T-helper 1 cell treated with Interleukin-12 subunit alpha and Interleukin-12 subunit beta and Interleukin-4 antibody, amounts not matched to agents 30 μg/mL and 1 μg/mL, for 36 hours (primary cell): ENCODE results near the gene BBS1.
A peak's percentile ranks its signal among the peaks of the same experiment; 100 is the strongest.

Source experiments
- H3K27ac Mint-ChIP-seq: one replicate; pipeline ENCODE4 v1.8.0; 2021; ENCODE audit warnings: mild to moderate bottlenecking, mixed read lengths
- H3K27me3 Mint-ChIP-seq: one replicate; pipeline ENCODE4 v1.8.0; 2021; ENCODE audit warnings: low read depth, mixed read lengths
- H3K36me3 Mint-ChIP-seq: one replicate; pipeline ENCODE4 v1.8.0; 2021; ENCODE audit warnings: low read depth, mixed read lengths
- H3K4me1 Mint-ChIP-seq: one replicate; pipeline ENCODE4 v1.8.0; 2021; ENCODE audit warnings: low read depth, mixed read lengths
- H3K4me3 Mint-ChIP-seq: one replicate; pipeline ENCODE4 v1.8.0; 2021; ENCODE audit warnings: mild to moderate bottlenecking, moderate library complexity, mixed read lengths
- H3K9me3 Mint-ChIP-seq: one replicate; pipeline ENCODE4 v1.8.0; 2021; ENCODE audit warnings: mixed read lengths

Gene BBS1

GRCh38 chr11:66473167-66473566, 37.3 kb upstream of the BBS1 start:
- Mint-ChIP-seq H3K36me3 (peaks cover 2% of the 10 kb centered on the region), H3K27me3 (no peaks in the 10 kb centered on the region), H3K4me1 (peaks cover 10% of the 10 kb centered on the region), H3K4me3 (no peak overlapping the region), H3K9me3 (no peaks in the 10 kb centered on the region), H3K27ac (no peak overlapping the region)

GRCh38 chr11:66473608-66474515, 36.6 kb upstream of the BBS1 start:
- Mint-ChIP-seq H3K4me3 (no peak overlapping the region), H3K9me3 (no peaks in the 10 kb centered on the region), H3K4me1 (peaks cover 9% of the 10 kb centered on the region), H3K27ac (no peak overlapping the region), H3K36me3 (peaks cover 2% of the 10 kb centered on the region), H3K27me3 (no peaks in the 10 kb centered on the region)

- Mint-ChIP-seq H3K27me3 (no peaks in the 10 kb centered on the region), H3K4me3 (no peak overlapping the region), H3K36me3 (peaks cover 2% of the 10 kb centered on the region), H3K27ac (no peak overlapping the region), H3K9me3 (no peaks in the 10 kb centered on the region), H3K4me1 (peaks cover 16% of the 10 kb centered on the region)
These were observed 34.9 kb upstream of the BBS1 start for GRCh38 chr11:66475349-66476172.

GRCh38 chr11:66476173-66476840, 34.1 kb upstream of the BBS1 start:
- Mint-ChIP-seq H3K9me3 (no peaks in the 10 kb centered on the region), H3K36me3 (peaks cover 5% of the 10 kb centered on the region), H3K4me1 (peaks cover 21% of the 10 kb centered on the region), H3K27ac (no peak overlapping the region), H3K27me3 (no peaks in the 10 kb centered on the region), H3K4me3 (peak overlapping the region; percentile 25)

- no peaks in the 10 kb centered on the region for H3K27me3 Mint-ChIP-seq
- H3K4me3 Mint-ChIP-seq = peak overlapping the region; percentile 25
- H3K9me3 Mint-ChIP-seq = no peaks in the 10 kb centered on the region
- peaks cover 5% of the 10 kb centered on the region for H3K36me3 Mint-ChIP-seq
- H3K27ac Mint-ChIP-seq = no peak overlapping the region
- peaks cover 22% of the 10 kb centered on the region for H3K4me1 Mint-ChIP-seq
These were observed 33.6 kb upstream of the BBS1 start for GRCh38 chr11:66476841-66477251.

GRCh38 chr11:66477263-66478201, 32.9 kb upstream of the BBS1 start:
- no peaks in the 10 kb centered on the region for H3K27me3 Mint-ChIP-seq
- H3K4me3 Mint-ChIP-seq = peak overlapping the region; percentile 40
- H3K4me1 Mint-ChIP-seq = peaks cover 26% of the 10 kb centered on the region
- H3K27ac Mint-ChIP-seq = no peak overlapping the region
- no peaks in the 10 kb centered on the region for H3K9me3 Mint-ChIP-seq
- H3K36me3 Mint-ChIP-seq = peaks cover 5% of the 10 kb centered on the region

- Mint-ChIP-seq H3K4me3 (peak overlapping the region; percentile 93), H3K36me3 (peaks cover 5% of the 10 kb centered on the region), H3K4me1 (peaks cover 28% of the 10 kb centered on the region), H3K27me3 (no peaks in the 10 kb centered on the region), H3K27ac (peak overlapping the region; percentile 89), H3K9me3 (no peaks in the 10 kb centered on the region)
These were observed 31.6 kb upstream of the BBS1 start for GRCh38 chr11:66478729-66479393.

- Mint-ChIP-seq H3K9me3 (no peaks in the 10 kb centered on the region), H3K27me3 (no peaks in the 10 kb centered on the region), H3K4me1 (peaks cover 28% of the 10 kb centered on the region), H3K4me3 (peak overlapping the region; percentile 93), H3K27ac (peak overlapping the region; percentile 89), H3K36me3 (peaks cover 5% of the 10 kb centered on the region)
These were observed 30.9 kb upstream of the BBS1 start for GRCh38 chr11:66479394-66480116.

GRCh38 chr11:66480117-66480938, 30.1 kb upstream of the BBS1 start, which contains the start of gene DPP3:
DPP3 (plus strand) TSS chr11:66480434; CDS start chr11:66482201, 1,767 bp downstream.
- Mint-ChIP-seq H3K27me3 (no peaks in the 10 kb centered on the region), H3K4me3 (peak within 1 kb of the TSS; percentile 93), H3K4me1 (peaks cover 28% of the 10 kb centered on the region), H3K36me3 (peaks cover 5% of the 10 kb centered on the region), H3K27ac (peak within 1 kb of the TSS; percentile 89), H3K9me3 (no peaks in the 10 kb centered on the region)

- no peaks in the 10 kb centered on the region for H3K27me3 Mint-ChIP-seq
- H3K4me1 Mint-ChIP-seq = peaks cover 13% of the 10 kb centered on the region
- no peak overlapping the region for H3K27ac Mint-ChIP-seq
- no peak overlapping the region for H3K4me3 Mint-ChIP-seq
- peaks cover 12% of the 10 kb centered on the region for H3K36me3 Mint-ChIP-seq
- H3K9me3 Mint-ChIP-seq = no peaks in the 10 kb centered on the region
These were observed 25.5 kb upstream of the BBS1 start for GRCh38 chr11:66484806-66485380.

GRCh38 chr11:66488957-66489356, 21.5 kb upstream of the BBS1 start:
- no peak overlapping the region for H3K4me3 Mint-ChIP-seq
- H3K4me1 Mint-ChIP-seq = no peaks in the 10 kb centered on the region
- peaks cover 14% of the 10 kb centered on the region for H3K36me3 Mint-ChIP-seq
- H3K9me3 Mint-ChIP-seq = no peaks in the 10 kb centered on the region
- H3K27ac Mint-ChIP-seq = no peak overlapping the region
- no peaks in the 10 kb centered on the region for H3K27me3 Mint-ChIP-seq

- Mint-ChIP-seq H3K4me1 (no peaks in the 10 kb centered on the region), H3K9me3 (no peaks in the 10 kb centered on the region), H3K27me3 (no peaks in the 10 kb centered on the region), H3K27ac (no peak overlapping the region), H3K4me3 (no peak overlapping the region), H3K36me3 (peaks cover 14% of the 10 kb centered on the region)
These were observed 20.8 kb upstream of the BBS1 start for GRCh38 chr11:66489636-66490035.
